HT-29 (cell line): ENCODE data around the gene ZNF45. TPM values are rescaled to one million over a fixed set of nuclear protein-coding genes. Genes with fewer than 3 reads are reported as not detected.
A peak's percentile ranks its signal among the peaks of the same experiment; 100 is the strongest.
"Not testable (repeated sequence)": the region's sequence is repeated elsewhere in the genome, so short reads cannot be mapped to it uniquely, and the experiment has no call there.

ENCODE experiments used
- DNase-seq: peaks from one replicate; pipeline ENCODE4 v3.0.0-alpha.2; 2015; ENCODE audit warnings: low spot score
- total RNA-seq: library from RNA; depleted of rRNA; stranded (reverse); fragments of >200 nt; shearing (Covaris generic); gene quantifications from 2 replicates; pipeline ENCODE4 v1.2.3, GENCODE V29; 2014; rRNA removed

ZNF45 gene
- total RNA-seq = 8.4 and 9.3 TPM in 2 replicates

DNA sequence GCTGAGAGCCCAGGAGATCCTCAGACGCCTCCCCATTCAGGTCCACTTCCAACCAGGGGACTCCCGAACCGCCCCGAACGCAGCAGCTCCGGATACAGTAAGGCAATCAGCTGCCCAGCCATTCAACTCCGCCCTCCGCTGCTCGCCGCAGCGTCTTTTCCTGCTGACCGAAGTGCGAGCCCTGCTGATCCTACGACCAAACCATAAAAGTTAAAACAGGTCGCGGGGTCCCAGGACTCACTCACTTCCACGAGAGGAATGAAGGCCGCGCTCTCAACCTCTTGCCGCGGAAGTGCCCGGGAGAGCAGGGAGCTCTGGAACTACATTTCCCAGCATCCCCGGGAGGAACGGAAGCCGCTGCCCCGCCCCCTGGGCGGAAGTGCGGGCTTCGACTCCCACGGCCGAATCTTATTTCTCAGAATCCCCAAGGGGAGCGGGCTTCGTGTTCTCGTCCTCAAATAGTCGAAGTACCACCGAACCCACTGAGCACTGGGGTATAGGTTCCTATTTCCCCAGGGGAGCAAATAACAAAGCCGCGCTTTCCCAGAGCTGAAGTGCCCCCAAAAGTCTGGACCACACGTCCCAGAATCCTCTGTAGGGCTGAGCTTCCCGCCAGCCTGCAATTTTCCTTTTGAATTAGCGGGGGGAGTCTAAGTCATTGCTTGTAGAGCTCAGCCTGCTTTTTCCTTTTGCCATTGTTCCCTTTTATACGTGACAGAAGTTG is at the start of gene ZNF45:
TSS of gene ZNF45 (minus strand) at position 298 of the 724 bp plus-strand sequence. CDS start 13,097 bp downstream, outside the sequence.
- DNase-seq = peak; percentile 98

- no peak for DNase-seq
These were observed 49.6 kb upstream of the ZNF45 start for GRCh38 chr19:43984687-43985000.

DNA sequence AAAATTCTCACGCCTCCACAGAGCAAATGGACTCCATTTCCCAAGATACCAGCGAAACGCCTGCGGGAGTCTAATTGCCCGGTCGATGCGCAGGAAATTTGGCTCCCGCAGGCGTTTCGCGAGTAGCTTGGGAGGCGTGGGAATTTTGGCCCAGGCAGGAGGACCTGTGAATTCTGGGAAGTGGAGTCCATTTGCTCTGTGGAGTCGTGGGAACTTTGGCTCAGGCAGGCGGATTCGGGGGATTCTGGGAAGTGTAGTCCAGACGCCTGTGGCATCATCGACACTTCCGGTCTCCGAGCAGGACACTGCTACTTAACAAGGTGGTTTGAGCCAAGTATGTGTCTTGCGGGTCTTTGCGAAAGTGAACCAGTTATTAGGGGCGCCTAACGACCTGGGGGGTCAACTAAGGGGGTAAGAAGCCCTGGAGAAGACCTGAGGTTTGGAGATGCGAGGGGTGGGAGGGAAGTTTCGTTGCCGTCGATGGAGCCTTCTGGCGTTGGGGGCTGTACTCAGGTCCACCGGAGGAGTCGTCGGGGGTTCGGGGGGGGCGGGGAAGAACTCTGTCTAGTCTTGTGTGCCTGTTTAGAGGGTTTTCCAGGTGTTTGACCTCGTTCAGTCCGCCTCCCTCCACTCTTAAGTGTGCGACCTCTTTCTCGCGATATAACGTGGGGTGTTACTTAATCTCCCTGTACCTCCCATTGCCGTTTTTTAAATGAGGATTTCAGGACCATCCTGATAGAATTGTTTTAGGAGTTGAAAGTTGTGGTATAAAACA is 49.0 kb upstream of the ZNF45 start, which contains the start of gene ZNF155:
TSS of gene ZNF155 (plus strand) at position 277 of the 775 bp plus-strand sequence. CDS start 4,356 bp downstream, outside the sequence.
- peak; percentile 99 for DNase-seq

DNA sequence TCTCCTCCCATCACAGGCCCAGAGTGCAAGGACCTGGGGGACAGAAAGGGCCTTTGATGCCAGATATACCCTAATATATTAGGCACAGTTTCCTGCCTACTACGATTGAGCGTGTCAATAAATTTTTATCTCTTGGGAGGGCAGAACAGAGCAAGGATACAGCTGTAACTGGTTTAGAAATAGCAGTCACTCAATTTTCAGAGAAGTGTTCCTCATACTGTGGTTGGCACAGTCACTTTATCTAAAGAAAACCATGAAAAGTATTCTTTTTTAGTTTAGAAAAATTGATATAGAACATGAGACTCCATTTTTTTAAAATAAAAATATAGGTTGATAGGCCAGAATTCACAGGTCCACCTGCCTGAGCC is 48.4 kb upstream of the ZNF45 start:
- peak; percentile 7 for DNase-seq

GRCh38 chr19:43976732-43977131 is 41.6 kb upstream of the ZNF45 start:
- DNase-seq = no peak

- DNase-seq = no peak
These were observed 31.1 kb upstream of the ZNF45 start for GRCh38 chr19:43966079-43966694.

DNA sequence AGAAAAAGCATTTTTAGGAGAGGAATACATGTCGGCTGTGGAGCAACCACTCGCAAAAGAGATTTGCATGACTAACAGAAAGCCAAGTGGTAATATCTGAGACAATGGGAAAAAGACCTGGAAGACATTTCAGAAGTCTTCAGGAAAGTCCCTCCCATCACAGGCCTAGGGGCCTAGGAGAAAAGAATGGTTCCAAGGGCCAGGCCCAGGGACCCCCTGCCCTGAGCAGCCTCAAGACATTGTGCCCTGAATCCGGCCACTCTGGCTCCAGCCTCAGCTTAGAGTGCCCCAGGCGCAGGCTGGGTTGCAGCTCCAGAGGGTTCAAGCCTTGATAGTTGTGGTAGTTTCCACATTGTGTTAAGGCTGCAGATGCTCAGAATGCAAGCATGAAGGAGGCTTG is 25.3 kb upstream of the ZNF45 start:
- no peak for DNase-seq

- no peak for DNase-seq
These were observed 22.8 kb upstream of the ZNF45 start for GRCh38 chr19:43957891-43958290.

GRCh38 chr19:43956827-43957226 is 21.7 kb upstream of the ZNF45 start:
- no peak for DNase-seq

DNA sequence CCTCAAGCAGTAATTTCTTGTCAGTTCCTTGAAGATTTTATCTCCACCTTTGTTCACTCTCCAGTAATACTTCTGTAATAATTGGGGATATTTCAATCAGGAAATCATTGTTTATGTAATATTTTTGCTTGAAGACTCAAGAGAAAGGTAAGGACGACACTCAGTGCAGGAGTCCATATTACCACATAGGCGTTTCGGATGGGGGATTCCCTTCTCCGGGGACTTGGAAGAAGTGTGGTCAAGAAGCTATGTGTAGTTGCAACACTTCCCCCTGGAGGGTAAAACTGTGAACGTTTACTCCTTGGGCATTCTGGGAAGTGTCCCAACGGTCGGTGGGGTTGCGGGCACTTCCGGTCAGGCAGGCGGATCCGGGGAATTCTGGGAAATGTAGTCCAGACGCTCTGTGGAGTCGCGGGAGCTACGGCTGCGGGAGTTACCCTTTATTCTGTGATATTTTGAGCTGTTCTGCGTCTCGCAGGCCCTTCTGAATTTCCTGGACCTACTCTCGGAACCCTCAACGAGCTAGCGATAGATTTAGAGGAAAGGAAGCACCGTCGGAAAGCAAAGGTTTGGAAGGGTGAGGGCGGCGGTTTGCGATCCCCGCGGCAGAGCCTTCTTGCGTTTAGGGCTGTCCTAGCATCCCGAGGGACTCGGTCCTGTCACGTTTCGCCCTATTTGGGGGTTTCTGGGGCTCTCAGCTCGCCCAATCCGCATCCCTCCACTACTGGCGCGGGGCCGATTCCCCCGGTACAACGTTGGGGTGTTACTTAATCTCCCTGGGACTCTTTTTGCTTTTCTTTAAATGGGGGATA is 16.0 kb upstream of the ZNF45 start, which contains the start of gene ZNF221:
TSS of gene ZNF221 (plus strand) at position 395 of the 812 bp plus-strand sequence. CDS start 11,499 bp downstream, outside the sequence.
- DNase-seq = peak; percentile 99

- not testable (repeated sequence) for DNase-seq
These were observed 14.7 kb upstream of the ZNF45 start for GRCh38 chr19:43949803-43950202.

GRCh38 chr19:43947412-43947811 is 12.3 kb upstream of the ZNF45 start:
- DNase-seq = not testable (repeated sequence)

GRCh38 chr19:43941209-43941608 is 6.1 kb upstream of the ZNF45 start:
- no peak for DNase-seq

DNA sequence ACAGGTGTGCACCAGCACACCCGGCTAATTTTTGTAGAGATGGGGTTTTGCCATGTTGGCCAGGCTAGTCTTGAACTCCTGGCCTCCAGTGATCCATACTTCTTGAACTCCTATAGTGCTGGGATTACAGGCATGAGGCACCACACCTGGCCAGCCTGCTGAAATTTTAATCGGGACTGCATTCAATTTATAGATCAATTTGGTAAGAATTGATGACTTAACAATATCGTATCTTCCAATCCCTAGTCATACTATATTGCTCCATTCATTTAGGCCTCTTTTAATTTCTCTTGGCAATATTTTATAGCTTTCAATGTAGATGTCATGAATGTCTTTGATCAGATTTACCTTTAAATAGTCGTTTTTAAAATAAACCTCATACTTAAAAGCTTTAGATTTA is 5.6 kb upstream of the ZNF45 start:
- DNase-seq = no peak

DNA sequence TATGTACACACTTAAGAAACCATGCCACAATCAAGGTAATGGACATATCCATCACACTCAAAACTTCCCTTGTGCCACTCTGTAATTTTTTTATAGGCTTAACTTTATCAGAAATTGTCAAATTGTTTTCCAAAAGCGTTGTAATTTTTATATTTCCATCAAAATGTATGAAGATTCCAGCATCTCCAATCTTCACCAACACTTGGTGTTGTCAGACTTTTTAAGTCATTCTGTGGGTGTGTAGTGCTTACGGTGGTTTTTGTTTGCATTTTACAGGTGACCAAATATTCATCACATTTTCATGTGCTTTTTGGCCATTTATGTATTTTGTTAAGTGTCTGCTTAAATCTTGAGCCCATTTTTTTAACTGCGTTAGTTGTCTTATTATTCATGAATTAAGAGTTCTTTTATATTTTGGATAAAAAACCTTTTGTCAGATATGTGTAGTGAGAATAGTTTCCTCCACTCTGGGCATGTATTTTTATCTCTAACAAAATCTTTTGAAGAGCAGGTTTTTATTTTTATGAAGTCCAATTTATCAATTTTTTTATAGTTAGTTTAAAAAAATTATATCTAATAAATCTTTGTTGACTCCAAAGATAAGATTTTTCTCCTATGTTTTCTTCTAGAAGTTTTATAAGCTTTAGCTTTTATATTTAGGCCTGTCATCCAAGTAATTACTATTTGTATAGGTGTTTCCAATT is 4.6 kb upstream of the ZNF45 start:
- no peak for DNase-seq

- DNase-seq = peak; percentile 31
These were observed 1.1 kb upstream of the ZNF45 start for GRCh38 chr19:43936188-43936587.

- DNase-seq = peak; percentile 12
These were observed 762 bp downstream of the ZNF45 start for GRCh38 chr19:43934055-43934984.

DNA sequence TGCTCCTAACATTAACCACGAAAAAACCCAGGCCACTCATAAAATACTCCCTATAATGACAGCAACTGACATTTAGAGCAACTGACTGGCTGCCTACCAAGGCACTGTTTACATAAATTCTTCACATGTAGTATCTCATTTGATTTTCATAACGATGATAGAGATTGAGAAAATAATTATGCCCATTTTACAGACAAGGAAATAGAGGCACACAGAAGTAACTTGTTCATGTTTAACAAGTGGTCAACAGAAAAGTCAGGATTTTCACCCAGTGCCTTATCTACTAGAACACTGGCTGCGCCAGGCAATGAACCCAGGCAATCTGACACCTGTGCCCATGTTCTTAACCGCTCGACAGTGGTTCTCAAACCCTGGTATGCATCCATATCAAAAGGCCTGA is 6.3 kb downstream of the ZNF45 start:
- no peak for DNase-seq

DNA sequence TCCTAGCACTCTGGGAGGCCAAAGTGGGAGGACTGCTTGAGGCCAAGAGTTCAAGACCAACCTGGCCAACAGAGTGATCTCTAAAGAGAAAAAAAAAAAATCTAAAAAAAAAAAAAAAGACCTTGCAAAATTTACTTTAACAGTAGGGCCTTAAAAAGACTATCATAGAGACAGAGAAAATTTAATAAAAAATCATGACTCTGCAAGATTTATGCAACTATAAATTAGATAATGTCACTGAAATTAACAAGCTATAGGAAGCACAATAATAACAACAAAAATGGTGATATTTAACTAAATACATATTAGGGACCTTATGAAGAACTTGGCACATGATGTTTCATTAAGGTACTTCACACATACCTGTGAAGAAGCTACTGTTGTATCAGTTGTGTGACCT is 11.2 kb downstream of the ZNF45 start:
- no peak for DNase-seq

DNA sequence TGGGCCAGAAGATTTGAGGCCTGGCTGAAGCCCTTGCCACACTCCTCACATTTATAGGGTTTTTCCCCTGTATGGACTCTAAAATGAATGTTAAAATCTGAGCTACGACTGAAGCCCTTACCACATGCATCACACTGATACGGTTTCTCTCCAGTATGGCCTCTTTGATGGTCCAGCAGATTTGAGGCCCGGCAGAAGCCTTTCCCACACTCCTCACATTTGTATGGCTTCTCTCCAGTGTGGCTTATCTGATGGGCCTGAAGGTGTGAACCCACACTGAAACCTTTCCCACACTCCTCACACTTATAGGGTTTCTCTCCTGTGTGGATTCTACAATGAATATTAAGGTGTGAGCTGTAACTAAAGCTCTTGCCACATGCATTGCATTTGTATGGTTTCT is 21.0 kb downstream of the ZNF45 start:
- no peak for DNase-seq
